HEK293 (cell line): Measurements from ENCODE around the gene BAHD1.

ENCODE experiments used
- CTCF ChIA-PET: fragments of 350-600 bp; formaldehyde crosslinking; extraction: SDS; loops from one replicate; lab custom pipeline; 2021; ENCODE audit warnings: antibody characterized with exemption; lab: Yijun Ruan, JAX
- POLR2A ChIA-PET: fragments of 300-600 bp; formaldehyde crosslinking; extraction: SDS; loops from one replicate; lab custom pipeline; 2020; ENCODE audit warnings: antibody characterized with exemption, inconsistent platforms; lab: Yijun Ruan, JAX
- H3K27ac ChIP-seq: fragments of 200-500 bp; sonication (Bioruptor generic); 2 replicates; pipeline ENCODE4 v1.5.1; 2014; ENCODE audit warnings: low read depth, low read length, control low read depth, inconsistent platforms; ENCODE audit errors: extremely low read depth
- H3K36me3 ChIP-seq, 2 experiments: fragments of 200-500 bp in 1 of 2; sonication (Bioruptor generic) in 1 of 2; 1 replicate in 1 of 2; 2 replicates in 1 of 2; pipeline ENCODE4 v1.5.1; 2014 to 2017; ENCODE audit warnings: inconsistent platforms in 2 of 2, low read length in 2 of 2; ENCODE audit not compliant: control insufficient read depth in 2 of 2, insufficient read depth in 1 of 2
- H3K4me1 ChIP-seq: fragments of 200-500 bp; sonication (Bioruptor generic); 2 replicates; pipeline ENCODE4 v1.5.1; 2014; ENCODE audit warnings: mild to moderate bottlenecking, low read length, inconsistent platforms; ENCODE audit not compliant: control insufficient read depth, insufficient read depth
- H3K4me3 ChIP-seq: 2 replicates; pipeline ENCODE4 v1.5.1; 2011; ENCODE audit warnings: low read depth, mild to moderate bottlenecking, control low read depth, low read length, moderate library complexity
- H3K9me3 ChIP-seq: fragments of 200-500 bp; sonication (Bioruptor generic); 2 replicates; pipeline ENCODE4 v1.5.1; 2014; ENCODE audit warnings: low read depth, low read length, inconsistent platforms; ENCODE audit not compliant: control insufficient read depth, insufficient read depth
- BCL11A ChIP-seq: fragments of 450-650 bp; formaldehyde crosslinking; IDR thresholded peaks from 2 replicates; pipeline ENCODE4 v1.5.1; 2016; ENCODE audit warnings: low read depth, missing biosample characterization, missing genetic modification characterization
- CTCF ChIP-seq: fragments of 450-650 bp; formaldehyde crosslinking; IDR thresholded peaks from 2 replicates; pipeline ENCODE4 v1.5.1; 2016; ENCODE audit warnings: missing biosample characterization, missing genetic modification characterization
- KLF16 ChIP-seq: fragments of 450-650 bp; formaldehyde crosslinking; IDR thresholded peaks from 2 replicates; pipeline ENCODE4 v1.5.1; 2017; ENCODE audit warnings: missing biosample characterization, missing genetic modification characterization
- KLF7 ChIP-seq: fragments of 450-650 bp; formaldehyde crosslinking; IDR thresholded peaks from 2 replicates; pipeline ENCODE4 v1.5.1; 2016; ENCODE audit warnings: missing biosample characterization, missing genetic modification characterization, borderline replicate concordance
- PBX3 ChIP-seq: sonication (generic); formaldehyde crosslinking; IDR thresholded peaks from 2 replicates; pipeline ENCODE4 v1.8.1; 2022; ENCODE audit warnings: mild to moderate bottlenecking, moderate library complexity, missing genetic modification reagents
- SCRT1 ChIP-seq: fragments of 450-650 bp; formaldehyde crosslinking; IDR thresholded peaks from 2 replicates; pipeline ENCODE4 v1.5.1; 2016; ENCODE audit warnings: missing biosample characterization, missing genetic modification characterization, borderline replicate concordance
- TCF7L2 ChIP-seq: IDR thresholded peaks from 2 replicates; pipeline ENCODE4 v1.6.1; 2011; ENCODE audit warnings: low read depth, mild to moderate bottlenecking, inconsistent platforms, low read length, moderate library complexity, borderline replicate concordance
- ZBTB1 ChIP-seq: fragments of 450-650 bp; formaldehyde crosslinking; IDR thresholded peaks from 2 replicates; pipeline ENCODE4 v1.5.1; 2016; ENCODE audit warnings: missing biosample characterization, missing genetic modification characterization
- ZFHX2 ChIP-seq: fragments of 450-650 bp; formaldehyde crosslinking; conservative IDR thresholded peaks from 2 replicates; pipeline ENCODE4 v1.5.1; 2016; ENCODE audit warnings: missing biosample characterization, missing genetic modification characterization
- ZIC2 ChIP-seq: fragments of 450-650 bp; formaldehyde crosslinking; IDR thresholded peaks from 2 replicates; pipeline ENCODE4 v1.5.1; 2016; ENCODE audit warnings: missing biosample characterization, missing genetic modification characterization
- ZNF18 ChIP-seq: fragments of 450-650 bp; formaldehyde crosslinking; IDR thresholded peaks from 2 replicates; pipeline ENCODE4 v1.5.1; 2016; ENCODE audit warnings: missing biosample characterization, missing genetic modification characterization
- ZNF184 ChIP-seq: fragments of 450-650 bp; IDR thresholded peaks from 2 replicates; pipeline ENCODE4 v1.5.1; 2018; ENCODE audit warnings: missing biosample characterization, mild to moderate bottlenecking, missing genetic modification characterization
- ZNF211 ChIP-seq: fragments of 450-650 bp; formaldehyde crosslinking; IDR thresholded peaks from 2 replicates; pipeline ENCODE4 v1.5.1; 2016; ENCODE audit warnings: low read depth, missing biosample characterization, missing genetic modification characterization
- ZNF274 ChIP-seq, 2 experiments: fragments of 200-500 bp in 1 of 2; fragments of 450-650 bp in 1 of 2; sonication (Bioruptor generic) in 1 of 2; formaldehyde crosslinking in 1 of 2; IDR thresholded peaks; 2 replicates each; pipeline versions ENCODE4 v1.5.1 to v1.6.1; 2014 to 2016; ENCODE audit warnings: borderline replicate concordance in 1 of 2, inconsistent platforms in 1 of 2, low read length in 1 of 2, missing biosample characterization in 1 of 2, missing genetic modification characterization in 1 of 2
- ZNF549 ChIP-seq: fragments of 450-650 bp; IDR thresholded peaks from 2 replicates; pipeline ENCODE4 v1.5.1; 2018; ENCODE audit warnings: missing biosample characterization, missing genetic modification characterization, mild to moderate bottlenecking, inconsistent platforms, moderate library complexity
- ZNF610 ChIP-seq: fragments of 450-650 bp; formaldehyde crosslinking; IDR thresholded peaks from 2 replicates; pipeline ENCODE4 v1.5.1; 2016; ENCODE audit warnings: missing biosample characterization, missing genetic modification characterization, borderline replicate concordance
- ZNF747 ChIP-seq: fragments of 450-650 bp; formaldehyde crosslinking; IDR thresholded peaks from 2 replicates; pipeline ENCODE4 v1.5.1; 2016; ENCODE audit warnings: missing biosample characterization, missing genetic modification characterization
- ZNF837 ChIP-seq: fragments of 450-650 bp; formaldehyde crosslinking; IDR thresholded peaks from 2 replicates; pipeline ENCODE4 v1.5.1; 2016; ENCODE audit warnings: missing biosample characterization, missing genetic modification characterization
- TF ChIP-seq, protein P1 (sequence below): fragments of 450-650 bp; formaldehyde crosslinking; IDR thresholded peaks from 2 replicates; pipeline ENCODE4 v1.5.1; 2016; ENCODE audit warnings: missing biosample characterization, missing genetic modification characterization, borderline replicate concordance

Gene BAHD1

DNA sequence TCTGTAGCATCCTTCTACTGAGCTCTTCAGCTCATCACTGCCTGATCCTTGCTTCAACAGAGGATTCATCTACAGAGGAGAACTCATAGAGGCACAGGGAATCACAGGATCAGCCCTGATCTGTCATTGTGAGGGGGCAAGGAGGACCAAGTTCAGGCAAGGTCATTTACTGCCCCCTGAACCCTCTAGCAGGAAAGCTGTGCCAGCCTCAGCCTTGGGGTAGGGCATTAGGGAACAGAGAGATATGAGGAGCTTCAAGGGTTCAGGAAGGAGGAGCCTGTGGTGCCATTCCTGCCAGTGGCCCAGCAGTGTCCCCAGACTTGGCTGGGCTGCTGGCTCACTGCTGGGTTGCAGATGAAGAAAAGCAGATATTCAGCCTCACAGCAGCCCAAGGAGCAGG lies 38.3 kb downstream of the BAHD1 start:
- H3K9me3 ChIP-seq: no peaks in the 10 kb centered on the region
- no peaks in the 10 kb centered on the region for H3K36me3 ChIP-seq
- H3K27ac ChIP-seq: no peak overlapping the region
- POLR2A ChIA-PET: no interaction called here
- CTCF ChIA-PET: interaction anchor here (0.5 kb wide), 1 partner anchor 100 kb away, joined by 3 read pairs; no protein-coding TSS in a partner anchor
- H3K4me3 ChIP-seq: no peak overlapping the region
- TF ChIP-seq ZIC2 (tag by site-specific recombination): 0 out of 2 replicates have a peak, but pooled peaks have one; percentile 11
- no peak for TF ChIP-seq PBX3
- TF ChIP-seq ZNF211 (tag by site-specific recombination): no peak
- TF ChIP-seq, protein P1, sequence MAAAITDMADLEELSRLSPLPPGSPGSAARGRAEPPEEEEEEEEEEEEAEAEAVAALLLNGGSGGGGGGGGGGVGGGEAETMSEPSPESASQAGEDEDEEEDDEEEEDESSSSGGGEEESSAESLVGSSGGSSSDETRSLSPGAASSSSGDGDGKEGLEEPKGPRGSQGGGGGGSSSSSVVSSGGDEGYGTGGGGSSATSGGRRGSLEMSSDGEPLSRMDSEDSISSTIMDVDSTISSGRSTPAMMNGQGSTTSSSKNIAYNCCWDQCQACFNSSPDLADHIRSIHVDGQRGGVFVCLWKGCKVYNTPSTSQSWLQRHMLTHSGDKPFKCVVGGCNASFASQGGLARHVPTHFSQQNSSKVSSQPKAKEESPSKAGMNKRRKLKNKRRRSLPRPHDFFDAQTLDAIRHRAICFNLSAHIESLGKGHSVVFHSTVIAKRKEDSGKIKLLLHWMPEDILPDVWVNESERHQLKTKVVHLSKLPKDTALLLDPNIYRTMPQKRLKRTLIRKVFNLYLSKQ (tag by site-specific recombination): no peak
- TF ChIP-seq ZNF274 (IDR thresholded peaks at IDR 0.05; ENCODE audit: low read length): no peak
- TF ChIP-seq ZNF274 (tag by site-specific recombination; IDR thresholded peaks at IDR 0.05; ENCODE audit: borderline replicate concordance): peak; percentile 81; the same call in 1 of the 2 replicates
- H3K4me1 ChIP-seq: no peaks in the 10 kb centered on the region

DNA sequence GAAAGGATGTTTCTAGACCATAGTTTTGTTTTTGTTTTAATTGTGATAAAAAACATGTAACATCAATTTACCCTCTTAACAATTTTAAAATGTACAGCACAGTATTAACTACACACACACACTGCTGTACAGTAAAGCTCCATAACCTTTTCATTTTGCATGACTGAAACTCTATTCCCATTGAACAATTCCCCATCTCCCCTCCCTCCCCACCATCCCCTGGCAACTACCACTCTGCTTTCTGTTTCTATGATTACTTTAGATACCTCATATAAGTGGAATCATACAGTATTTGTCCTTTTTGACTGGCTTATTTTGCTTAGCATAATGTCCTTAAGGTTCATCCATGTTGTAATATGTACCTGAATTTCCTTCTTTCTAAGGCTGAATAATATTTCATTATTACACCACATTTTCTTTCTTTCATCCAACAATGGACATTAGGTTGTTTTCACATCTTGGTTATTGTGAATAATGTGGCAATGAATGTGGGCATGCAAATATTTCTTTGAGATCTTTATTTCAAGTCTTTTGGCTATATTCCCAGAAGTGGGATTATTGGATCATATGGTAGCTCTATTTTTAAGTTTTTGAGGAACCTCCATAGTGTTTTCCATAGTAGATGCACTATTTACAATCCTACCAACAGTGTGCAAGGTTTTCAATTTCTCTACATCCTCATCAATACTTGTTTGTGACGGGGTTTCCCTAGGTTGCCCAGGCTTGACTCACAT lies 40.8 kb downstream of the BAHD1 start:
- no peak overlapping the region for H3K4me3 ChIP-seq
- ChIA-PET CTCF (no interaction called here), POLR2A (interaction anchor here (0.6 kb wide), 1 partner anchor 87 kb away, joined by 3 read pairs; the partner anchor contains the start of gene RPUSD2)
- H3K27ac ChIP-seq: no peak overlapping the region
- no peaks in the 10 kb centered on the region for H3K4me1 ChIP-seq
- no peak for TF ChIP-seq ZNF610
- TF ChIP-seq KLF16 (tag by site-specific recombination): no peak
- TF ChIP-seq ZBTB1: no peak
- no peak for TF ChIP-seq SCRT1 (tag by site-specific recombination)
- TF ChIP-seq CTCF (tag by site-specific recombination): no peak
- TF ChIP-seq ZNF549 (tag by site-specific recombination): no peak
- no peaks in the 10 kb centered on the region for H3K36me3 ChIP-seq
- H3K9me3 ChIP-seq: no peaks in the 10 kb centered on the region

DNA sequence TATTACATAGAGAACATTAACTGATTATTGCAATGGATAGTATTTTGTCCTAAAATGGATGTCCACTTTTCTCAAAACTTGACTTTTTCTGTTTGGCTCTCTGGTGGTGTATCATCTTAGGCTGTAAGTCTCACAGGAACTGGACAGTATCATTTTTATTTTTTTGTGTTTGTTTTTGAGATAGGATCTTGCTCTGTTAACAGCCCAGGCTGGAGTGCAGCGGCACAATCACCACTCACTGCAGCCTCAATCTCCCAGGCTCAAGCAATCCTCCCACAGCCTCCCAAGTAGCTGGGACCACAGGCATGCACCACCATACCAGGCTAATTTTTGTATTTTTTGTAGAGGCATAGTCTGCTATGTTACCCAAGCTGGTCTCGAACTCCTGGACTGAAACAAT lies 43.2 kb downstream of the BAHD1 start:
- ChIA-PET CTCF (no interaction called here), POLR2A (no interaction called here)
- TF ChIP-seq ZNF184 (tag by site-specific recombination) (no peak), BCL11A (tag by site-specific recombination) (no peak), ZFHX2 (tag by site-specific recombination) (no peak), ZNF747 (tag by site-specific recombination) (no peak), KLF7 (no peak), ZNF18 (tag by site-specific recombination) (no peak), TCF7L2 (no peak), ZNF837 (no peak)
- H3K4me1 ChIP-seq: no peaks in the 10 kb centered on the region
- H3K4me3 ChIP-seq: no peak overlapping the region
- H3K36me3 ChIP-seq: no peaks in the 10 kb centered on the region
- H3K27ac ChIP-seq: no peak overlapping the region
- no peaks in the 10 kb centered on the region for H3K9me3 ChIP-seq
